Measurements from ENCODE around the gene S100A16. TPM values are rescaled to one million over a fixed set of nuclear protein-coding genes. Genes with fewer than 3 reads are reported as not detected.

S100A16 gene
- total RNA-seq, 3 donors from 2014 or later, result 52.0 to 154 (median 102) TPM

DNA sequence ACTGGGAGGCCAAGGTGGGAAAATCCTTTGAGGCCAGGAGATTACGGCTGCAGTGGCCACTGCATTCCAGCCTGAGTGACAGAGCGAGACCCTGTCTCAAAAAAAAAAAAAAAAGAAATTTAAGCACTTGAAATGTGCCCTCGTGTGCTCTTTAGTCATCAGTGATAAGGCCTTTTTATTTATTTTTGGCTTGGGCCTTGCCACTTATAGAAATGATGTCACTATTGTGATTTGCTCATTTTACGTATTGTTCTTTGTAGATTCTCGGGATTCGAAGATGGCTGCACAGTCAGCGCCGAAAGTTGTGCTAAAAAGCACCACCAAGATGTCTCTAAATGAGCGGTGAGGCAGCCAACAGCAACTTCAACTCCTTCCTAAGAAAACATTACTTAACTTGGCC, 23.4 kb upstream of the S100A16 start:
- TF ChIP-seq, protein P1, sequence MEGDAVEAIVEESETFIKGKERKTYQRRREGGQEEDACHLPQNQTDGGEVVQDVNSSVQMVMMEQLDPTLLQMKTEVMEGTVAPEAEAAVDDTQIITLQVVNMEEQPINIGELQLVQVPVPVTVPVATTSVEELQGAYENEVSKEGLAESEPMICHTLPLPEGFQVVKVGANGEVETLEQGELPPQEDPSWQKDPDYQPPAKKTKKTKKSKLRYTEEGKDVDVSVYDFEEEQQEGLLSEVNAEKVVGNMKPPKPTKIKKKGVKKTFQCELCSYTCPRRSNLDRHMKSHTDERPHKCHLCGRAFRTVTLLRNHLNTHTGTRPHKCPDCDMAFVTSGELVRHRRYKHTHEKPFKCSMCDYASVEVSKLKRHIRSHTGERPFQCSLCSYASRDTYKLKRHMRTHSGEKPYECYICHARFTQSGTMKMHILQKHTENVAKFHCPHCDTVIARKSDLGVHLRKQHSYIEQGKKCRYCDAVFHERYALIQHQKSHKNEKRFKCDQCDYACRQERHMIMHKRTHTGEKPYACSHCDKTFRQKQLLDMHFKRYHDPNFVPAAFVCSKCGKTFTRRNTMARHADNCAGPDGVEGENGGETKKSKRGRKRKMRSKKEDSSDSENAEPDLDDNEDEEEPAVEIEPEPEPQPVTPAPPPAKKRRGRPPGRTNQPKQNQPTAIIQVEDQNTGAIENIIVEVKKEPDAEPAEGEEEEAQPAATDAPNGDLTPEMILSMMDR (IDR thresholded peaks at IDR 0.05), result no peak
- TF ChIP-seq POLR2A (IDR thresholded peaks at IDR 0.05) (no peak), POLR2AphosphoS5 (IDR thresholded peaks at IDR 0.05) (no peak)
- no peaks in the 10 kb centered on the region for H3K36me3 ChIP-seq
- DNase-seq (ENCODE audit: low spot score in 2 of 2), result no peak
- no peak overlapping the region for H3K4me3 ChIP-seq
- no peaks in the 10 kb centered on the region for H3K4me1 ChIP-seq
- H3K27ac ChIP-seq, result no peak overlapping the region
- no peaks in the 10 kb centered on the region for H3K9me3 ChIP-seq
- intact Hi-C loops (cut with DNase I; ENCODE audit: low total_unique reads), result no loop called here
- H3K27me3 ChIP-seq, result no peaks in the 10 kb centered on the region

DNA sequence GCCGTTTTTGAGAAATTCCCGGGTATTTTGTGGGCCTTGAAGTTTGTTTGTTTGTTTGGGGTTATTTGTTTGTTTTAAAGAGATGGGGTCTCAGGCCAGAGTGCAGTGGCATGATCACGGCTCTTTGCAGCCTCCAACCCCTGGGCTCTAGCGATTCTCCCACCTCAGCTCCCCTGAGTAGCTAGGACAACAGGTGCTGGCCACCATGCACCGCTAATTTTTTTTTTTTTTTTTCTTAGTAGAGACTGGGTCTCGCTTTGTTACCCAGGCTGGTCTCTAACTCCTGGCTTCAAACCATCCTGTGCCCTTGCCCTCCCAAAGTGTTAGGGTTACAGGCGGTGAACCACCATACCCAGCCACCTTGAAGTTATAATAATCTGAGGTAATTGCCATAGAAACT, 22.9 kb upstream of the S100A16 start:
- Histone ChIP-seq H3K4me3 (peak overlapping the region in 2 of 3 donors; percentile 82 to 86), H3K27me3 (no peaks in the 10 kb centered on the region), H3K9me3 (no peaks in the 10 kb centered on the region), H3K27ac (peak overlapping the region; percentile 27 to 100), H3K4me1 (no peaks in the 10 kb centered on the region), H3K36me3 (no peaks in the 10 kb centered on the region)
- TF ChIP-seq POLR2AphosphoS5 (IDR thresholded peaks at IDR 0.05) (no peak), POLR2A (IDR thresholded peaks at IDR 0.05) (no peak)
- TF ChIP-seq, protein P1 (IDR thresholded peaks at IDR 0.05), result no peak
- intact Hi-C loops (cut with DNase I; ENCODE audit: low total_unique reads), result no loop called here
- DNase-seq (ENCODE audit: low spot score in 2 of 2), result no peak

DNA sequence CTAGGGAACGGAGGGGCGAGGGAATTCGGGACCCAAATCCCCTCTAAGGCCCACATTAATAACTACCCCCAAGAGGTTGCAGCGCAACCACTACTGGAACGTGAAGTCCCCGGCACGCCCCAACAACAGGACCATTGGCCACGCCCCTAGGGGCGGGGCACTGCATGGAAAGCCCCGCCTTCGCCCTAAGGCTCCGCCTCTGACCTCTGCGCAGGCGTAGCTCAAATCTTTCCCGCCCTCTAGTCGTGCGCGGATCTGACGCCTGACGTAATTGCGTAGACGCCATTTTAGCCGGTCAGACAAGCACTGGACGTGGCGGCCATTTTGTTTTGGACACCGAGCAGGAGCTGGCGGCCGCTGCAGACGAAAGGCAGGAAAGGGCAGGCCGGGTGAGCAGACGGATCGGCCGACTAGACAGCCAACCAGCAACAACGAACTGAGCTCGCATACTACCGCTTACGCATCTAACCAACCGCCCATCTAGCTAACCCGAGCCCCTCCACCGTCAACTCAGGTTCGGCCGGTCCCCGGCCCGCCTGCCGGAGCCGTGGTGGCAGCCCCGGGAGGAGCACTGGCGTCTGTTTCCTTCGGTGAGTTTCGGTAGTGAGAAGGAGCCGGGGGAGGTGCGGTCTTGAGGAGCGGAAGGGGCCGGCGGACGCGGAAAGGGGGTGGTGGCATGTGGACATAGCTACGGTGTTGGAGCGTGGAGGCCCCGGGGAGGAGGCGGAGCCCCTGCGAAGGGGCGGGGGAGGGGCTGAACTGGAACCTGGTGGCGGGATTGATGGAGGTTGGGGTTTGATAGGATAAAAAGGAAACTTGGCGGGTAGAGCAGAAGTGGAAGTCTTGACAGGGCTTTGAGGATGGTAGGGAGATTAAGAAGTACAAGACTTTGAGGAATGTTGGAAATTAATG, 21.1 kb upstream of the S100A16 start, which contains the start of gene CHTOP:
TSS of gene CHTOP (plus strand) at position 313 of the 912 bp plus-strand sequence. CDS start 2,523 bp downstream, outside the sequence.
- DNase-seq (ENCODE audit: low spot score in 2 of 2), result peak; percentile 98
- H3K27ac ChIP-seq, result peak within 1 kb of the TSS; percentile 99 to 100
- intact Hi-C loops (cut with DNase I; ENCODE audit: low total_unique reads), result no loop called here
- H3K27me3 ChIP-seq, result no peaks in the 10 kb centered on the region
- peak within 1 kb of the TSS; percentile 74 to 86 (median 82) for H3K4me3 ChIP-seq
- no peaks in the 10 kb centered on the region for H3K9me3 ChIP-seq
- H3K4me1 ChIP-seq, result no peaks in the 10 kb centered on the region
- TF ChIP-seq, protein P1 (IDR thresholded peaks at IDR 0.05), result peak; percentile 35 to 53 (median 47)
- TF ChIP-seq POLR2A (IDR thresholded peaks at IDR 0.05) (peak; percentile 50), POLR2AphosphoS5 (IDR thresholded peaks at IDR 0.05) (peak; percentile 89 to 97 (median 95))
- no peaks in the 10 kb centered on the region for H3K36me3 ChIP-seq

DNA sequence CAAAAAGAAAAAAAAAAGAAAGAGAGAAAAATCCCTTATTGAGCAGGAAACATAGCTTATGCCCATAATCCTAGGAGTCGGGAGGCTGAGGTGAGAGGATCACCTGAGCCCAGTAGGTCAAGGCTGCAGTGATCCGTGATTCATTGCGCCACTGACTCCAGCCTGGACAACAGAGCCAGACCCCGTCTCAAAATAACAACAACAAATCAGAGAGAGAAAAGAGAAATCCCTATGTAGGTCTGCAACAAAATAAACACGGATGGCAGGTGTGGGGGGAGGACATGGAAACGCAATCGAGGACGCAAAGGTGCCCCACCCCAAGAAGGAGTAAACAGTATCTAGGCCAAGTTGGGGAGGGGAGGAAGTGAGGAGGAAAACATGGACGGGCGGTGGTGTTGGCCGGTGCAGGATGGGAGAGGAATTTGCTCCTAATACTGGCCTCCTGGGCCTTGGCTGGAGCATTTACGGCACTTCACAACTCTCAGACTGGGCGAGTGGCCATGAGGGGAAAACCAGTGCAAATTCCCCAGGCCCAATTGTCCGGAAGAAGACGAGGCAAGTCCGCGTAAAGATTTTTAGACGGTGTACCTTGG, 20.3 kb upstream of the S100A16 start:
- H3K4me3 ChIP-seq, result peak overlapping the region; percentile 74 to 86 (median 82)
- TF ChIP-seq, protein P1 (IDR thresholded peaks at IDR 0.05), result peak in 1 of 3 donors; percentile 5
- TF ChIP-seq POLR2A (IDR thresholded peaks at IDR 0.05), result no peak
- DNase-seq (ENCODE audit: low spot score in 2 of 2), result no peak
- intact Hi-C loops (cut with DNase I; ENCODE audit: low total_unique reads), result no loop called here
- H3K4me1 ChIP-seq, result no peaks in the 10 kb centered on the region
- peak overlapping the region; percentile 99 to 100 for H3K27ac ChIP-seq
- H3K27me3 ChIP-seq, result no peaks in the 10 kb centered on the region
- H3K36me3 ChIP-seq, result no peaks in the 10 kb centered on the region
- no peaks in the 10 kb centered on the region for H3K9me3 ChIP-seq
